Sciatic nerve (tissue), 2 donors: ENCODE measurements around the gene LRIT1. TPM values are rescaled to one million over a fixed set of nuclear protein-coding genes. Genes with fewer than 3 reads are reported as not detected.
A peak's percentile ranks its signal among the peaks of the same experiment; 100 is the strongest.

Experiments
- ATAC-seq: fragments of 200-7000 bp; cut with Tn5 transposase; one replicate; pipeline ENCODE4 v1.9.1; 2020; ENCODE audit warnings: mild to moderate bottlenecking, moderate library complexity
- DNase-seq: peaks from one replicate; pipeline ENCODE4 v3.0.0-alpha.2; 2020; ENCODE audit warnings: low spot score
- intact Hi-C: fragments of 100-400 bp; cut with DNase I; formaldehyde crosslinking; loops from one replicate; pipeline ENCODE4 v1.14.2; 2022
- total RNA-seq: library from RNA; stranded (reverse); fragmentation: NEBNext Ultra II Directional; extraction: Animal tissue kit (Norgen Biotek cat#: 25700); gene quantifications from one replicate; pipeline ENCODE4 v1.2.1, GENCODE V29; 2021
- donor health status: DM: no; HTN: no; CAD: no.
- donor health status: DM: no; HTN: no; CAD: no.

LRIT1 gene
- total RNA-seq, 1 donor from 2014 or later = not detected

GRCh38 chr10:84256510-84257342 lies 15.4 kb upstream of the LRIT1 start:
- peak; percentile 87 for ATAC-seq
- peak; percentile 84 for DNase-seq
- intact Hi-C loops = no loop called here

DNA sequence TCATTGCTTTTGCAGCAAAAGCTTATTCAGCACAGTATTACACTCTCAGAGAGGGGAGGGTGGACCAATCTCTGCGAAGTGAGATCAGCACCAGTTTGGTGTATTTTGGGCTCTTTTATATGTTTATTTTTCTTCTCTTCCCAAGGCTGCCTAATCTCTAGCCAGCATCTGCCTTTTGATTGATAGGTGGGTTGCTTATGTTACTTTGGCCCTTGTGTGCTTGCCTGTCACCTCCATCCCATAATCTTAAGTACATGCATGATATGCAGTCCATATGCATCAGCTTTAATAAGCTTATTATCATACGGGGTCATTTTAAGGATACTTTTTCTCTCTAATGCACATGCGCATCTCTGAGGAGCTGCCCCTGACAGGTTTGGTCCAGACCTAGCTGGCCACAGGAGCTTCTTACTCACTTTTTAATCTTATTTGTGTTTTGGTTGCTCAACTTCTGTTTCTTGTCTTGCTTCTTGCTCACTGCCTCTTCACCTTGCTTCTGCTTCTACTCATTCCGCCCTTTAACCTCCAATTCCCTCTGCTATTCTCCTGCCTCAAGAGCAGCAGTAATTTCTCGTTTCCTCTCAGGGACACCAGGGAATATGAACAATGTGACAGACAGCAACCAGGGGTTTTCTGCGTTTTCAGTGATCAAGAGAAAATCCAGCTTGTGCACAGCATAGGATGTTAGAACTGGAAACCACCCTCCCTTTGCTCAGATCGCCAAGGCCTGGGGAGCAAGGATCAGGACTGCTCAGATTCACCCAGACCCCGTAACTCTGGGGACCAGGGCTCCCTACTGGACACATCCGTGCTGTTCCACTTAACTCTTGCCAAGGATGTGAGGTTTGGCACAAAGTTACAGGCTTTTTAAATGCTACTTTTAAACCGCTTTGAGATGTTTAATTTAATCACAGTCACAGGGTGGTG lies 13.5 kb upstream of the LRIT1 start:
- DNase-seq (no peak), ATAC-seq (no peak)
- intact Hi-C loops = no loop called here

DNA sequence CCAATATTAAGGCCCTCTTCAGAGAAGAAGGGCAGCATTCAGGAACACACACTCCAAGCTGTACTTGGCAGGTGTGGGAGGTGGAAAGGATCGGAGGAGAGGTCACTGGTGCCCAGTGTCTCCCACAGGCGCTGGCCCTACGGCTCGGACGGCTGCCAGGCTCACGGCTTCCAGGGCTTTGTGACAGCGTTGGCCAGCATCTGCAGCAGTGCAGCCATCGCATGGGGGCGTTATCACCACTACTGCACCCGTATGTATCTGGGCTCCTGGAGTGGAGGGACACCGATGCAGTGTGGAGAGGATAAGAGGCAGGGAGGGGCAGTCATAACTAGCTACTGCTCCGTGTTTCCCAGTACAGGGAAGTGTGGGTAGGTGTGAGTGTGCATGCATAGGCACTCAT lies 7.4 kb upstream of the LRIT1 start:
- no peak for DNase-seq
- no peak for ATAC-seq
- intact Hi-C loops = no loop called here

GRCh38 chr10:84247496-84247895 lies 6.2 kb upstream of the LRIT1 start:
- no peak for DNase-seq
- intact Hi-C loops = no loop called here
- no peak for ATAC-seq

DNA sequence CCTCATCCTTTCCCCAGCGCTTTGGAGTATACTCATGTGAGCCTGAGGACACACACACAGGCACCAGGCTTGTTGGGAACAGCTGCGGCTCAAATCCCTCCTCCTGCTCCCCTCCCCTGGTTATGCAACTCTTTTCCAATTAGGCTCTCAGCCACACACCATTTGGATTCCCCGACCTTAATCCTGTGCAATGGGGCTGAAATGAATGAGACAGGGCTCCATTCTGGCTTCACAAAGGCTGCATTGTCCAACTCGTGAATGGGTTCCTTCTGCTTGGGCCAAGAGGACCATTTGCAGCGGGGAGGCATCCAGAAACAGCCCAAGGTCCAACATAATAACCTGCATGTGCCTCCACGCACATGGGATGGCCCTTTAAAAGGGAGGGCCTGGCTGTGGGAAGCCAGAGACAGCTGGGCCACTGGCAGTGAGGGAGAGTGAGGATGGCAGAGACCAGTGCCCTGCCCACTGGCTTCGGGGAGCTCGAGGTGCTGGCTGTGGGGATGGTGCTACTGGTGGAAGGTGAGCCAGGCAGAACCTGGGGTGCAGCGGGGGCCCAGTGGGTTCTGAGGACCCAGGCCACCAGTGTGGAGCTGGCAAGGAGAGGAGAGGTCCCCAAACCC lies 3.4 kb upstream of the LRIT1 start, which contains the start of gene RGR:
TSS of gene RGR (plus strand) at position 403 of the 620 bp plus-strand sequence. CDS start at position 441, 38 bp downstream.
- ATAC-seq (peak; percentile 94), DNase-seq (peak; percentile 74)
- intact Hi-C loops = no loop called here

- no peak for DNase-seq
- intact Hi-C loops = no loop called here
- ATAC-seq = no peak
Observed at GRCh38 chr10:84243759-84244158, 2.4 kb upstream of the LRIT1 start.

- no peak for DNase-seq
- ATAC-seq = no peak
- intact Hi-C loops = no loop called here
Observed at GRCh38 chr10:84238909-84239308, 2.4 kb downstream of the LRIT1 start.

DNA sequence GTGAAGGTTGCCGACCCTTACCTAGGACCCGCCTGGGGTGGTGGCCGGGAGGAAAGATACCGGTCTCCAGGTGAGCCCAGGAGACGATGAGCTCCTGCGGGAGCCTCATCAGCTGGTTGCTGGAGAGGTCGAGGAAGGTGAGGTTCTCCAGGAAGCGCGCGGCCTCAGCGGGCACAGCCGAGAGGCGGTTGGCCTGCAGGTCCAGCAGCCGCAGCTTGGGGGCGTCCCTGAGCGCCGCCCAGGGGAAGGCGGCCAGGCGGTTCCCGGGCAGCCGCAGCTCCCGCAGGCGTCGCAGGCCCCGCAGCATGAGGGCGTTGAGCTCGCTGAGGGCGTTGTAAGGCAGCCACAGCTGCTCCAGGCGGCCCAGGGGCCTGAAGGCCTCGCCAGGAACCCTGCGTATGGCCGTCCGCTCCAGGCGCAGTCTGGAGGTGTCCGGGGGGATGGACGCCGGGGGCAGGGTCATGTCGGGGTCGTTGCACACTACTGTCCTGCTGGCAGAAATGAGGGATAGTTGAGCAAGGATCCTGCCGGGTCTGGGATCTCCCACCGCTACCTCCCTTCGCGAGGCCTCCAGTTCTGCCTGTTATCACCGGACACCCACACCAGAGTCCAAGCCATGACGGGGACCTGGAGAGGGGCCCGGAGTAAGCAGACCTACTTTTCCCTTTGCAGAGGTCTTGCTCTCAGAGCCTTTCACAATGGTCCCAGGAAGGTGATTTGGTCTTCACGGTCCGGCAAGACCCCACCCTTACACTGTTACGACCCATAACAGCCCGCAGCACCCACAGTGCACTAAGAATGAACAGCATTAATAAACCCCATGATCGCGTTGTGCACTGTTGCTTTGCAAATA lies 3.9 kb downstream of the LRIT1 start:
- ATAC-seq = no peak
- no peak for DNase-seq

DNA sequence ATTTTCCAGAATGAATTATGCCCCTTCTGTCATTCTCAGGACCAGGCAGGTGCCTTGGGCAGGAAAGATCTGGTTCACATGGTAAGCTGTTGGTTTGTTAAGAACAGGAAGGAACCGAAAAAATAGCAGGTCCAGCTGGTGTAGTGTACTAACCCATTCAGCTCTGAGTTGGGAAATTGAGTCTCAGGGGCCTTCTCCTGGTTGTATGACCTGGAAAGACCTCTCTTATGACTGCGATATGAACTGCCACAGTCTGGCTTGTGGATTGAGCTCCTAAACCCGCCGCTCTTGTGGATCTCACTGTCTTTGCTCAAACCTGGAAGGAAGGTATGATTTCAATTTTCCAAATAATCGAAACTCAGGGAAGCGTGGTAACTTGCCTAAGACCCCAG lies 4.5 kb downstream of the LRIT1 start:
- intact Hi-C loops = no loop called here
- ATAC-seq (no peak), DNase-seq (no peak)

More for the DNA sequence above, 3.9 kb downstream of the LRIT1 start:
- intact Hi-C loops = no loop called here

- no peak for ATAC-seq
- intact Hi-C loops = no loop called here
- no peak for DNase-seq
Observed at GRCh38 chr10:84235096-84235495, 6.2 kb downstream of the LRIT1 start.

- DNase-seq = no peak
- no peak for ATAC-seq
- intact Hi-C loops = no loop called here
Observed at GRCh38 chr10:84234479-84234878, 6.9 kb downstream of the LRIT1 start.

- intact Hi-C loops = no loop called here
- ATAC-seq = no peak
Observed at GRCh38 chr10:84233940-84234339, 7.4 kb downstream of the LRIT1 start.

GRCh38 chr10:84232376-84232775 lies 9.0 kb downstream of the LRIT1 start:
- ATAC-seq (no peak), DNase-seq (no peak)
- intact Hi-C loops = no loop called here

More at GRCh38 chr10:84233940-84234339, 7.4 kb downstream of the LRIT1 start:
- no peak for DNase-seq

- DNase-seq (no peak), ATAC-seq (peak; percentile 45)
- intact Hi-C loops = no loop called here
Observed at GRCh38 chr10:84230359-84230758, 11.0 kb downstream of the LRIT1 start.

- ATAC-seq = no peak
- DNase-seq = no peak
- intact Hi-C loops = no loop called here
Observed at GRCh38 chr10:84227810-84228209, 13.5 kb downstream of the LRIT1 start.

DNA sequence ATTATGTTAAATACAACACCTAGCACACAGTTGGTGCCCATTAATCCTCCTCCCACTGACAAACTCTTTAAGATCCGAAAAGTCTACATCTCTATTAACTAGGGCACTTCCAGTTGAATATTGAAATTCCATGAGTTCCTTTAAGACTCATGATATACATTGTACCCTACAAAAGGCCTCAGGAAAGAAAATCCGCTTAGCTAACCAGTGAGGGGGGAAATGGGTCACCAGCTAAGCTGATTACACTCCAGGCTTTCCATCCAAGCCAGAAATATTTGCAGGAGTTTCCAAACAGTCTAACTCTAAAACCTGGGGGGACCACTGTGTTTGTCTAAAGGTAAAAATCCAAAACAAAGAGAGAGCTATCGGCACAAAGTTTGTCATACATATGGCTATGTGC lies 14.7 kb downstream of the LRIT1 start:
- intact Hi-C loops = no loop called here
- DNase-seq = no peak
- no peak for ATAC-seq

DNA sequence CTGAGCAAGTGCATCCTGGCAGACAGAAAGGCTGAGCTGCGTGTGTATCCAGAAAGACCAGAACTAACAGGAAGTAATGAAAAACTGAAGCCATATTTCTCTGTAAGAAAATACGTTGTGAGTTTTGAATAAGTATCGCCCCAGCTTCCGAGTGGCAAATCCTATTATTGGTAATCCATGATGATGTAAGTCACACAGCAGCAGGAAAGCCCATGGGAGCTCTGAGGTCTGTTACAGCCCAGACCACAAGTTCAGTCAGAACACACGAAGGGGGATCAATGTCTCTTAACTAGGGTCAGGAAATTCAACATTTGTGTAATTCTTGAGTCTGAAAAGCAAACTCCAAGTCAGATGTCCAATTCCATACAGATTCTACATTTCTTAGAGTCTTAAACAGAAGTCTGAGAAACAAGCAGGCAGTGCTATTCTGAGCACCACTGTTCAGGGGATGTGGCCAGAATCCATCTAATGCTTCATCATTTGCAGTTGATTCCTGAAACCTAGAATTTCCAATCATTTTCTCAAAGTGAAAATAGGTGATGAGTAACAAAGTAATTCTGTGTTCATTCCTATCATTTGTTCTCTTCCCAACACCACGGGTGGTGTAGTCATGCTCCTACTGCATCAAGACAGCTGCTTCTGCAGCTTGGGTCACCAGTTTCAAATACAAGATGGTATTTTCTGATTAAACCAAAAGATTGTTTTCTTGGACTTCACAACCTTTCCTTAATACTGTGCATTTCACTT lies 15.7 kb downstream of the LRIT1 start, which contains the start of gene LRIT2:
TSS of gene LRIT2 (minus strand) at position 118 of the 747 bp plus-strand sequence. CDS start at position 94, 24 bp downstream.
- intact Hi-C loops = no loop called here
- no peak for ATAC-seq
- no peak for DNase-seq
